IPS-15b (cell line): ENCODE data around the gene GPX2.

Experiments used
- H3K27me3 ChIP-seq: one replicate; pipeline ENCODE4 v1.6.1; 2013; ENCODE audit warnings: low read length; ENCODE audit not compliant: control insufficient read depth, insufficient read depth
- H3K36me3 ChIP-seq: one replicate; pipeline ENCODE4 v1.6.1; 2013; ENCODE audit warnings: low read length; ENCODE audit not compliant: control insufficient read depth, insufficient read depth
- H3K4me1 ChIP-seq: one replicate; pipeline ENCODE4 v1.6.1; 2013; ENCODE audit warnings: mild to moderate bottlenecking, low read length; ENCODE audit not compliant: control insufficient read depth, insufficient read depth
- H3K4me3 ChIP-seq: one replicate; pipeline ENCODE4 v1.5.1; 2013; ENCODE audit warnings: low read depth, low read length
- H3K9ac ChIP-seq: one replicate; pipeline ENCODE4 v1.6.1; 2013; ENCODE audit warnings: low read depth, mild to moderate bottlenecking, low read length
- H3K9me3 ChIP-seq: one replicate; pipeline ENCODE4 v1.6.1; 2013; ENCODE audit warnings: mild to moderate bottlenecking, low read length; ENCODE audit not compliant: control insufficient read depth, insufficient read depth

GPX2 gene

GRCh38 chr14:64942531-64943111, at the start of gene GPX2:
GPX2 (minus strand) TSS chr14:64942745; CDS start chr14:64942726, 19 bp downstream.
- Histone ChIP-seq H3K9me3 (no peaks in the 10 kb centered on the region), H3K27me3 (no peaks in the 10 kb centered on the region), H3K9ac (no peak within 1 kb of the TSS), H3K4me1 (peaks cover 4% of the 10 kb centered on the region), H3K4me3 (no peak within 1 kb of the TSS), H3K36me3 (peaks cover 5% of the 10 kb centered on the region)

- Histone ChIP-seq H3K4me3 (no peak overlapping the region), H3K9me3 (no peaks in the 10 kb centered on the region), H3K36me3 (no peaks in the 10 kb centered on the region), H3K4me1 (no peaks in the 10 kb centered on the region), H3K27me3 (peaks cover 2% of the 10 kb centered on the region), H3K9ac (no peak overlapping the region)
Observed at GRCh38 chr14:64990939-64991338, 48.4 kb upstream of the GPX2 start.

- no peak overlapping the region for H3K9ac ChIP-seq
Observed at GRCh38 chr14:64990296-64990695, 47.8 kb upstream of the GPX2 start.

GRCh38 chr14:64987438-64987767, 44.9 kb upstream of the GPX2 start:
- H3K27me3 ChIP-seq, result peaks cover 3% of the 10 kb centered on the region
- no peaks in the 10 kb centered on the region for H3K36me3 ChIP-seq
- H3K4me3 ChIP-seq, result peak overlapping the region; percentile 92
- no peaks in the 10 kb centered on the region for H3K4me1 ChIP-seq
- no peaks in the 10 kb centered on the region for H3K9me3 ChIP-seq
- H3K9ac ChIP-seq, result peak overlapping the region; percentile 95

More at GRCh38 chr14:64990296-64990695, 47.8 kb upstream of the GPX2 start:
- Histone ChIP-seq H3K27me3 (peaks cover 3% of the 10 kb centered on the region), H3K36me3 (no peaks in the 10 kb centered on the region), H3K9me3 (no peaks in the 10 kb centered on the region), H3K4me1 (no peaks in the 10 kb centered on the region), H3K4me3 (no peak overlapping the region)

- H3K4me3 ChIP-seq, result peak within 1 kb of the TSS; percentile 92
- H3K27me3 ChIP-seq, result peaks cover 3% of the 10 kb centered on the region
- H3K36me3 ChIP-seq, result no peaks in the 10 kb centered on the region
- peak within 1 kb of the TSS; percentile 95 for H3K9ac ChIP-seq
- no peaks in the 10 kb centered on the region for H3K9me3 ChIP-seq
- no peaks in the 10 kb centered on the region for H3K4me1 ChIP-seq
Observed at GRCh38 chr14:64986648-64987437, 44.3 kb upstream of the GPX2 start, which contains the start of gene FNTB. FNTB (plus strand) TSS chr14:64986895; CDS start chr14:64986954, 59 bp downstream.

- Histone ChIP-seq H3K27me3 (peaks cover 3% of the 10 kb centered on the region), H3K9me3 (no peaks in the 10 kb centered on the region), H3K4me3 (peak overlapping the region; percentile 48), H3K9ac (no peak overlapping the region), H3K4me1 (peaks cover 3% of the 10 kb centered on the region), H3K36me3 (no peaks in the 10 kb centered on the region)
Observed at GRCh38 chr14:64983439-64984310, 41.1 kb upstream of the GPX2 start.

GRCh38 chr14:64979336-64980074, 37.0 kb upstream of the GPX2 start:
- peaks cover 6% of the 10 kb centered on the region for H3K4me1 ChIP-seq

GRCh38 chr14:64974563-64974962, 32.0 kb upstream of the GPX2 start:
- Histone ChIP-seq H3K4me1 (peaks cover 16% of the 10 kb centered on the region), H3K9me3 (no peaks in the 10 kb centered on the region), H3K36me3 (no peaks in the 10 kb centered on the region), H3K27me3 (no peaks in the 10 kb centered on the region), H3K4me3 (peak overlapping the region; percentile 26), H3K9ac (no peak overlapping the region)

More at GRCh38 chr14:64979336-64980074, 37.0 kb upstream of the GPX2 start:
- no peaks in the 10 kb centered on the region for H3K27me3 ChIP-seq
- no peaks in the 10 kb centered on the region for H3K36me3 ChIP-seq
- H3K9me3 ChIP-seq, result no peaks in the 10 kb centered on the region
- H3K4me3 ChIP-seq, result no peak overlapping the region
- H3K9ac ChIP-seq, result no peak overlapping the region

- H3K4me1 ChIP-seq, result peaks cover 17% of the 10 kb centered on the region
Observed at GRCh38 chr14:64973826-64974225, 31.3 kb upstream of the GPX2 start.

GRCh38 chr14:64973026-64973442, 30.5 kb upstream of the GPX2 start:
- no peaks in the 10 kb centered on the region for H3K36me3 ChIP-seq
- peak overlapping the region; percentile 74 for H3K4me3 ChIP-seq
- H3K27me3 ChIP-seq, result no peaks in the 10 kb centered on the region
- no peak overlapping the region for H3K9ac ChIP-seq
- peaks cover 19% of the 10 kb centered on the region for H3K4me1 ChIP-seq
- H3K9me3 ChIP-seq, result no peaks in the 10 kb centered on the region

More at GRCh38 chr14:64973826-64974225, 31.3 kb upstream of the GPX2 start:
- no peak overlapping the region for H3K9ac ChIP-seq
- H3K36me3 ChIP-seq, result no peaks in the 10 kb centered on the region
- no peaks in the 10 kb centered on the region for H3K27me3 ChIP-seq
- no peaks in the 10 kb centered on the region for H3K9me3 ChIP-seq
- H3K4me3 ChIP-seq, result no peak overlapping the region
